GM19463 (cell line): ENCODE results near the gene NEDD9.

Experiments used
- ATAC-seq: cut with Tn5 transposase; IDR thresholded peaks from one replicate; pipeline ENCODE4 v1.9.1; 2021; ENCODE audit warnings: mild to moderate bottlenecking, moderate library complexity; ENCODE audit not compliant: unreplicated experiment

Gene NEDD9

GRCh38 chr6:11219400-11219834 lies 13.1 kb downstream of the NEDD9 start:
- no peak for ATAC-seq

- no peak for ATAC-seq
Observed at GRCh38 chr6:11218538-11219399, 13.7 kb downstream of the NEDD9 start.

- no peak for ATAC-seq
Observed at GRCh38 chr6:11218102-11218442, 14.4 kb downstream of the NEDD9 start.

DNA sequence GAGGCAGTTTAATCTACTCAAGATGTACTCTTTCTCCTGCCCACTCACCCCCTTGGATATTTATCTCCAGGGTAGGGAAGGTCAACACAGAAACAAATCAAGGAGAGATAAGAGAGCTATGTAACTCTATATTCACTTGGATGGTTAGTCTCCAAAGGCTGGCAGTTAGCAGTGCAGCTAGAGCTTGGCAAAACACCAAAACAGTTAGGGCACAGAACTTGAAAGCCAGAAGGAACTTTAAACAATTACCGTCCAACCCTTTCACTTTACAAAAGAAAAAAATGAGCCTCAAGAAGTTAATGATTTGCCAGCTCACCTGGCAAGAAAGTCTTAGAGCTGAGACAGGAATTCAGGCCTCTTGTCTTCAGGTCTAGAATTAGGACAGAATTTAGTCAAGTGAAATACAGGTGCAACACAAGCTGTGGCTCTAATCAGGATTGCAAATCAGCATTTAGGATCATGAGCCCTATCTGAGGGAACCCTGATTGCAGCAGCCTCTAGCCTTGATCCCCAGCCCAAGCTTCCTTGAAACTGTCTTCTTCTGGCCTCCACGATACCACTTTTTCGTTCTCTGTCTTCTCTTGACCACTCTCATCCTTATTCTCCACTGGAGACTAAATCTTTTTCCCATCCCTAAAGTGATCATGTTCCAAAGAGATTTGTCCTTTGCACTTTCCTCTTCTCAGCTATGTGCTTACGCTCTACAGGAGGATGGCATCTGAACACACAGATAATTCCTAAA lies 14.9 kb downstream of the NEDD9 start:
- ATAC-seq: peak; percentile 52

GRCh38 chr6:11215773-11216172 lies 16.7 kb downstream of the NEDD9 start:
- ATAC-seq: no peak

- ATAC-seq: no peak
Observed at GRCh38 chr6:11214901-11215300, 17.6 kb downstream of the NEDD9 start.

DNA sequence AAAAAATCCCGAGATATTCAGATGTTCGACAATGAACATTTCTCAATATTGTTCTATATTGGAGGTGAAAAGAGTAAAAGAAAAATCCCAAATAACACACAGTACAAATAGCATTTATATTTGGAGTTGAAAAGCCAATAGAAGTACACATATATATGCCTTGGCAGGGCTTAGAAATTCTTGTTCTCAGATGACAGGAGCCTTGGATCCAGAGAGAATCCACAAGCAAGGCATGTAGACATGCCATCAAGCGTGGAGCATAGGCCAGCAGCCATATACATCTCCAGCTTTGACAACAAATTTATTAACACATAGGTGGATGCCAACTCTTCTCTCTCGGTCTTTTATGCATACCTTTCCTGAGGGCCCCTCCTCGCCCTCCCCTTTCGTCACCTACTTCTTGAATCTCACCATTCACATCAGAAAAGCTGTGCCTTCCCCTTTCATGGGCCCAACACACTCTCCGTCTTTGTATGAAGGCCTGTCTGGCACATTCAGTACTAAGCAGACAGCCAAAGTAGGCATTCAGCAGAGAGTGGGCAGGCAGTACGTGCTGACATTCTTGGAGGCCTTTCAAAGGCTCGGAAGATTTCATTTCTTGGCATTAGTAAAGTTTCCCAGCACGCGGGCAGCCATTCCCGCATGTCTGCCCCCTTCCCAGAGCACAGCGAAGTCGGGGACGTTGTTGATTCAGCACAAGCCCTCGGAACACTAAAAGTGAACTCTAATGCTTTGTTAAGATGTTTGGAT lies 18.2 kb downstream of the NEDD9 start:
- ATAC-seq: no peak

- ATAC-seq: no peak
Observed at GRCh38 chr6:11213422-11214021, 18.9 kb downstream of the NEDD9 start.

- no peak for ATAC-seq
Observed at GRCh38 chr6:11212664-11213063, 19.8 kb downstream of the NEDD9 start.

GRCh38 chr6:11211254-11211653 lies 21.2 kb downstream of the NEDD9 start:
- ATAC-seq: no peak

- no peak for ATAC-seq
Observed at GRCh38 chr6:11210386-11211138, 21.9 kb downstream of the NEDD9 start.

DNA sequence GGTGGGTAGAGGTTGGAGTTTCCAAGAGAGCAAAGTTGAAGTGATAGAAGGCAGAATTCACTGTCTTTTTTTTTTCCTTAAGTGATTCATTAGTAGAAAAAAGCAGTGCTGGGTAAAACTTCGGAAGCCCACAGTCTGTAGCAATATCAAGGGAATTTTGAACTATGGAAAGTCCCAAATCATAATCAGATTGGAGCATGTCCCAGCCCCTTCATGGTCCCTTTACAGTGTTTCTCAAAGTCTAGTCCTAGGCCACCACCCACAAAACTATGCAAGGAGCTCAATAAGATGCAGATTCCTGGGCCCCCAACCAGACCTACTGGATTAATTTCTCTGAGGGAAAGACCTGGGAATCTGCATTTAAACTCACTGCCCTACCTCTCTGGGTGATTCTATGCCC lies 22.6 kb downstream of the NEDD9 start:
- no peak for ATAC-seq

GRCh38 chr6:11209369-11209768 lies 23.1 kb downstream of the NEDD9 start:
- no peak for ATAC-seq

DNA sequence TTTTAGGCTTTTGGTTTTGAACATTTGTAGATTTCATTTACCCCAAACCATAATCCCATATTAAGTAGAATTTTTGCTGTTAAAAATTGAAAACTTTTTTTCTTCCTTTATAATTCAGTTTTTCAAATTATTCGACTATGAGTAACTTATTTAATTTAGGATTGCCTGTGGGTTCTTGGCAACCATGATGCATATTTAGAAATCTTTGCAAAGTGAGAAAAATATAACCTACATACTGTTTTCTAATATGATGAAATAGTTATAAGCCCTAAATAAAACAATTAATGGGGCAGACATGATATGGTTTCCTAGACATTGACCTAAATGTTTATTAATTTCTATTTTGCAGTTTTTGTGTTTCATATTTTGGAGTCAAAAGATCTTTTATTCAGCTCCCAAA lies 23.6 kb downstream of the NEDD9 start:
- ATAC-seq: no peak

- no peak for ATAC-seq
Observed at GRCh38 chr6:11208267-11208666, 24.2 kb downstream of the NEDD9 start.

- ATAC-seq: no peak
Observed at GRCh38 chr6:11207199-11207968, 25.1 kb downstream of the NEDD9 start.

- ATAC-seq: no peak
Observed at GRCh38 chr6:11206576-11206975, 25.9 kb downstream of the NEDD9 start.

- ATAC-seq: no peak
Observed at GRCh38 chr6:11204794-11205366, 27.6 kb downstream of the NEDD9 start.

DNA sequence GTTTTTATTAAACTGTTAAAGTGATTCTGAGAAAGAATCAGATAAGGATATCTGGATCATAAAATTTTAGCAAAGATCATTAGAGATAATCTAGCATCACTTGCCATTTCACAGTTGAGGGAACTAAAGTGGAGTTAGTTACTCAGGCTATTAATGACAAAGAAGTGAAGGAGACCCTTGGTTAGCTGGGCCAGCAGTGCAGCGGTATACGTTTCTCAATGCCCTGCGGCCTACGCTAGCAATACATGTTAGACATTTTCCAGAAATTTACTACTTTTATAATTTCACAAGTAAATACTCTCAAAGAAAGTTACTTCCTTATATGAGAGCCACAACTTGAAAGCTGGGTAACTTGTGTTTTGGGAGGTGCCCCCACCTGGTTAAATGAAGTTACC lies 28.5 kb downstream of the NEDD9 start:
- no peak for ATAC-seq
